ENCODE results near the gene FANCL.
"Not testable (repeated sequence)": the region's sequence is repeated elsewhere in the genome, so short reads cannot be mapped to it uniquely, and the experiment has no call there.

The FANCL gene

DNA sequence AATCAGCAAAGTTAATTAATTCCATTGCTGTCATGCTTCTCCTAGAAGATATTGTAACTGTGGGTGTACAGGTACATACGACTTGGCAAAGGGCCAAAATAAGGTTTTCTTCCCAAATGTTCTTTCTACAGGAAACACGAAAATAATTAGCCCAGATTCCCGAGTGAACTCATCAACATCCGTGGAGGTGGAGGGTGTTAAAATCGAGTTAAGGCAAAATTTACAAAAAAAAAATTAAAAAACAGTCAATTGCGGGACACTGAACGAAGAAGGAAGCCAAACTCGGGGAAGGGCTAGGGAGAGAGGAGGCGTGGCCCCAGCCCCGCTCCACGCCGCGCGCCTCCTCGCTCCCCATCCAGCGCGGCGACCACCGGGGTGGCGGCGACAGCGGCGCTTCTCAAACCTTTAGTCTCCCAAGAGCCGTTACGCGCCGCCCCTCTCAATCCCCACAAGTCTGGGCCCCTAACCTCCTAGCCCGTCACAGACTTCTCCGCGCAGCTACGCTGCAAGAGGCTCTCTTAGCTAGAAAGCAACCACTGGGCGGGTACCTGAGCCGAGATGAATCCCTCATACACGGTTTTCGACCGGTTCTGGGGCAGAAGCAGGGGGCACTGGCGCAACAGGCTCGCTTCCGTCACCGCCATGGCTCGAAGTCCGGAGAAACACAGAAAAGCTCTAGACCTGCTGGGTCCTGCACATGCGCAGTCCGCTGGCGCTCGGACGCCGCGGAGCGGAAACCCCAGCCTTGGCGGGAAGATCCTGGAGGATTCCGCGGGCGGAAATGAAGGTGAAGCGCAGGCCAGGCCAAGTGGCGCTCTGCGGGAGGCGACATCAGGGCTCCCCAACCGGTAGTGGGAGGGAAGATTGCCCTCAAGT lies at the start of gene FANCL:
TSS of gene FANCL (minus strand) at position 656 of the 876 bp plus-strand sequence. CDS start at position 644, 12 bp downstream.
- peak; percentile 66 for DNase-seq

DNA sequence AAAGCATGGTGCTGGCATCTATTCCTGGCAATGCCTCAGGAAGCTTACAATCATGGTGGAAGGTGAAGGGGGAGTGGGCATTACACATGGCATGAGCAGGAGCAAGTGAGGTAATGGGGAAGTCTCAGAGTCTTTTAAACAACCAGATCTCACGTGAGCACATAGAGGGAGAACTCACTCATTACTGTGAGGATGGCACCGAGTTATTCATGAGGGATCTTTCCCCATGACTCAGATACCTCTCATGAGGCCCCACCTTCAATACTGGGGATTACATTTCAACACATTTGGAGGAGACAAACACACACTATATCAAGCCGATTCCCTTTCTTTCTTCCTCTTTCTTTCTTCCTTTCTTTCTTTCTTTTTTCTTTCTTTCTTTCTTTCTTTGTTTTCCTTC lies 47.9 kb upstream of the FANCL start:
- DNase-seq = no peak

DNA sequence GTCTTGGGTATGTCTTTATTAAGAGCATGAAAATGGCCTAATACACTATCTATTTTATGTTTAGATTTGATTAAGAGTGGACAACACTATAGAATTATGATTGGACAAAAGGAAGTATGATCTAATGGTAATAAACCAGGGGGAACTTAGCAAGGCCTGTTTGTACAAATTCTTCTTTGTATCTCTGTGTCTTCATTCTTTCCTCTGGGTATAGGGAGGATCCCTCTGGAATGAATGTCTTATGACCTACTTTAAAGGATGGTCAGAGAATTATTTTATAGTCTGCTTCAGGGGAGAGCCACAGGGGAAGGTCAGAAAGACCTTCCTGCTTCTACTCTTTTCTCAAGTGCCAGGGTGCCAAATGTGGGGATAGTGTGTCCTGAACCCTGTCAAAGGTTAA lies 42.8 kb upstream of the FANCL start:
- no peak for DNase-seq

GRCh38 chr2:58275144-58275543 lies 34.0 kb upstream of the FANCL start:
- not testable (repeated sequence) for DNase-seq

DNA sequence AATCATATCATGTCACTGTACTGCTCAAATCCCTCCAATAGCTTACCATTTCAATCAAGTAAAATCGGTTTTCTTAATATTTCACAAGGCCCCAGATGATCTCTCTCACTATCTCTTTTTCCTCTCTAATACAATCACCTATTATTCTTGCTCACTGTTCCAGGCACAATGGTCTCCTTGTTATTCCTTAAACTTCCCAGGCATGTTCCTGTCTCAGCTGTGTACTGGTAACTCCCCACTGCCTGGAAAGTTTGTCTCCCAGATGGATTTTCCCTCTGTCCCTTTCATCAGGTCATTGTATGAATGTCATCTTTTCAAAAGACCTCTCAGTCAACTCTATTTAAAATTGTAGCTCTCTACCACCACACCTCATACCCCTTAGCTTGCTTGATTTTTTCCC lies 30.7 kb upstream of the FANCL start:
- DNase-seq = no peak

- no peak for DNase-seq
Observed at GRCh38 chr2:58268685-58269084, 27.6 kb upstream of the FANCL start.

- no peak for DNase-seq
Observed at GRCh38 chr2:58266211-58266610, 25.1 kb upstream of the FANCL start.

DNA sequence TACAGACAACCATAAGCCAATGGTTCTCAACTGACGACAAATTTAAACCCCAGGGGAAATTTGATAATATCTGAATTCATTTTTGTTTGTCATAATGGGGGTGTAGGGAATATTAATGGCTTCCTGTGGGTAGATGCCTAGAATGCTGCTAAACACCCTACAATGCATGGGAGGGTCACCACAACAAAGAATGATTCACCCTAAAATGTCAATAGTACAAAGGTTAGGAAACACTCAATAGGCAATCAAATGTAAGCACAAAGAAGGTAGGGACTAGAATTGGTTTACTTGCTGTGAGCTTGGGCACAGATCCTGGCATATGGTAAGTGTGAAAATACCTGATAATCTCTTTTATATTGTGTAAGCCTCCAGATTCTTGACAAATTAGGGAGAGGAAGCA lies 20.1 kb upstream of the FANCL start:
- DNase-seq = no peak

DNA sequence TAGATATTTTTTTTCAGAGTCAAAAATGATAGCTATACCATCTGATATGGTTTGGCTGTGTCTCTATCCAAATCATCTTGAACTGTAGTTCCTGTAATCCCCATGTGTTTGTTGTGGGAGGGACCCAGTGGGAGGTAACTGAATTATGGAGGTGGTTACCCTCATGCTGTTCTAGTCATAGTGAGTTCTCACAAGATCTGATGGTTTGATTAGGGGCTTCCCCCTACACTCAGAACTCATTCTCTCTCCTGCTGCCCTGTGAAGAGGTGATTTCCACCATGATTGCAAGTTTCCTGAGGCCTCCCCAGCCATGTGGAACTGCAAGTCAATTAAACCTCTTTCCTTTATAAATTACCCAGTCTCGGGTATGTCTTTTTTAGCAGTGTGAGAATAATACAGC lies 17.3 kb upstream of the FANCL start:
- DNase-seq = not testable (repeated sequence)

GRCh38 chr2:58251331-58252201 lies 10.4 kb upstream of the FANCL start:
- DNase-seq = not testable (repeated sequence)

- no peak for DNase-seq
Observed at GRCh38 chr2:58241546-58241864, 380 bp upstream of the FANCL start.

- no peak for DNase-seq
Observed at GRCh38 chr2:58239243-58239925, 1.7 kb downstream of the FANCL start.

GRCh38 chr2:58237741-58238140 lies 3.4 kb downstream of the FANCL start:
- DNase-seq = no peak

DNA sequence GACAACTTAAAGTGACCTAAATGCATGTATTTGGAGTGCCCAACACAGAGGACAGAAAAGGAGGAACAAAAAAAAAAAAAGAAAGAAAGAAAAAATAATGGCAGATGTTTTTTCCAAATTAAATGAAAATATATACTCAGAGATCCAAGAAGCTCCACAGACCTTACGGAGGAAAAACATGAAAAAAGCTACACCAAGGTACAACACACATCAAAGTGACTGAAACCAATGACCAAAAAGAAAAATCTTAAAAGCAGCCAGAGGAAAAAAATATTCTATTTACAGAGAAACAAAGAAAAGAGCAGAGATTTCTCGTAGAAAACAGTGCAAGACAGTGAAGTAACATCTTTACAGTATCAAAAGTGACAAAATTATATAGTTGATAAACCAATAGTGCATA lies 5.1 kb downstream of the FANCL start:
- no peak for DNase-seq

DNA sequence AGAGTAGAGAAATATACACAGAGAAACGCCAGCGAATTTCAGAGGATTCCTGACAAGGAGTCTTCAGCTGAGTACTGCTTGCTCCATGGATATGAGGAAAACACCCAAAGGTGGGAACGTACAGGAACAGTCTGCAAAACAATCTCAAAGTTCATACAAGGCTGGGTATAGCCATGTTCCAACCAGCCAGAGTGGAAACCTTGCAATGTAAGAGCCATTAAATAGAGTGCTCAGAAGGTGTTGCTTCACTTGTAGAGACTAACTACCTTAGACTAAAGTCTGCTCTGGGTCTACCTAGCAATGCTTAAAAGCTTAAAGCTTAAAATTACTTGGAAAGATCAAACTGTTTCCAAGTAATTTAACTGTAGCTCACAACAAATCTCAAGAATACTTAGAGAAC lies 6.0 kb downstream of the FANCL start:
- no peak for DNase-seq

DNA sequence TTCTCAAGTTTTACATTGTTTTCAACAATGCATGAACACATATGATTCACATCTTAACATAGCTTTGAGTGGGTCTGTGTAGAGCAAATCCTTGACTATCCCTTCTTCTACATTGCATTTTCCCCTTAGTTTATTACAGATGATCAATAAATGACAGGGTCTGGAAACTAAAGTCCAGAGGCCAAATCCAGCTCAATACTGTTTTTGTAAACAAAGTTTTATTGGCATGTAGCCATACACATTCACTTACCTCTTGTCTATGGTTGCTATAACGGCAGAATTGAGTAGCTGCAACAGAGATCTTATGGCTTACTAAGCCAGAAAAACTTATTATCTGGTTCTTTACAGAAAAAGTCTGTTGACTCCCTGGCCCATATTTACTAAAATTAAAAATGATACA lies 12.8 kb downstream of the FANCL start:
- DNase-seq = no peak

DNA sequence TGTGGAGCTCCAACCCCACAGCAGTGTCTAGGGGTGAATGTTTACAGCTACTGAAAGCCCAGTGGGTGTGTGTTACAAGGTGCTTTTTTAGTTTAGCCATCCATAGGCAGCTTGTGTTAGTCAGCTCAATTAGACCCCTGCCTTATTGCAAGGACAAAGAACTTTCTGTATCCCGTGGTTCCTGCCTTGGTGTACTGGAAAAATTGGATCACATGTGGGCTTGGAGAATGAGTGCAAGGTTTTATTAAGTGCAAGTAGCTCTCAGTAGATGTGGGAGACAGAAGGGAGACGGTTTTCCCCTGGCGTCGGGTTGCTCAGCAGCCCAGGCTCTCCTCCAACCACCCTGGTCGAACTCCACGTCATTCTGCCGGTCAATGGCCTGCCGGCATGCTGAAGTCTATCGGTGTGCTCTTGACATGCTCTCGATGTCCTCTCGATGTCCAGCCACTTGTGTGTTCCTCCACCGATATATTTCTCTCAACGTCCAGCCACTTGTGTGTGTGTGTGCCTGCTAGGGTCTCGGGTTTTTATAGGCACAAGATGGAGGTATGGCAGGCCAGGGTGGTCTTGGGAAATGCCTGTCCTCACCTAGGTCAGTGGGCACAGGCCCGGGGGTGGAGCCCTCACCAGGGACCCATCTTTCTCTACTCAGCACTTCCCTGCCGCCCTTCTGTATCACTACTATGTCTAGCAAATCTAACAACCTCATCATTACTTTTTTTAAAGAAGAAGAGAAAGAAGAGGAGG lies 13.8 kb downstream of the FANCL start:
- no peak for DNase-seq

DNA sequence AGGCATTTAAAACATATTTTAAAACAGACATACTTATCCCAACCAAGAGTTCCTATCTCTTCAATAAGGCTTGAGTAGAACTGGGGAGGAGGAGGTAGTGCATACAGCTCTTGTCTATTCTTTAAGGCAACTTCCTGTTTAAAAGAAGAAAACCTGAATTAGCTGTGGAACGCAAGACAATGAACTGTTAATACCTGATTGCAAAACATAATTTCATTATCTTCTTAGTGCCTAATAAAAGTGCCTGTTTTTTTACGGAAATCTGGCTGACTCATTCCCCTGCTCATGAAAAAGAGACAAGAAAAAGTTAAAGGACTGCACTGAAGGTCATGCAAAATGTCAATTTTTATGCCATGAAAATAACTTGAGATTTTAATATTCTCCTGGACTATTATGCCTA lies 19.2 kb downstream of the FANCL start:
- DNase-seq = no peak

GRCh38 chr2:58215429-58215828 lies 25.7 kb downstream of the FANCL start:
- DNase-seq = no peak

- not testable (repeated sequence) for DNase-seq
Observed at GRCh38 chr2:58210951-58211568, 30.1 kb downstream of the FANCL start.

GRCh38 chr2:58207189-58207588 lies 33.9 kb downstream of the FANCL start:
- no peak for DNase-seq

DNA sequence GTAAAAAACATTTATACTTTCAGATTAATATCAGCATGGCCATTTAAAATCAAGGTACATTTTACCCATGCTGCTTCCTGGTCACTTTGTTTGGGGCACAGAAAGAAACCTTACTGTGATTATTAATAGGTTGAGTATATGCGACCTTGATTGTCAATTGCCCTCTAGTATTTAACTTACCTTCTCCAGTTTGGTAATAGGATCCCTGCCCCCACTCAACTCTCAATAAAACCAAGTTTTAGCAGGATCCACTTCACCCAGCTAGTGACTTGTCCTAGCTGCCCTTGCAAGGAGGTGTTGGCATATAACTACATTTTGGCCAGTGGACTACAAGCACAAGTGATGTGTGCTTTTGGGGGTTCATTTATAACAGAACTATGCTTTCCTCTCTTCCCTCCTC lies 34.3 kb downstream of the FANCL start:
- DNase-seq = no peak

Data from CD4-positive, alpha-beta T cell treated with Interleukin-21 for 1 hour (primary cell).